ENCODE data around the gene ST3GAL6.

The ST3GAL6 gene

DNA sequence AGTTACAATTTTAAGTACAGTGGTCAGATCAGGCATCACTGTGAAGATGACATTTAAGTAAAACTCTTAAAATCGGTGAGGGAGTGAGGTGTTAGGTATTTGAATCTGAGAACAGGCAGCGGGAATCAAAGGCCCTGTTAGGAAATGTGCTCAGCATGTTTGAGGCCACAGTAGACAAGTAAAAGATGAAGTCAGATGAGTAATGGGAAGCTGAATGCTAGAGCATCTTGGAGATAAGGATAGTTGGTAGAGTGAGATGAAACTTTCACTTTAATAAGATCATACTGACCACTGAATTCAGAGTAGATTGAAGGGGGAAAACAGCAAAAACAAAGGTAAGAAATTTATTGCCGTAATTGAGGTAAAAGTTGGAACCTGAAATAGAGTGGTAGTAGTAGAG lies 76.7 kb downstream of the ST3GAL6 start:
- H3K27ac ChIP-seq (ENCODE audit: poor library complexity, severe bottlenecking): no peak overlapping the region
- H3K4me1 ChIP-seq (ENCODE audit: insufficient read depth, poor library complexity, severe bottlenecking): no peaks in the 10 kb centered on the region
- no peaks in the 10 kb centered on the region for H3K27me3 ChIP-seq (ENCODE audit: insufficient read depth, poor library complexity, severe bottlenecking)
- DNase-seq (ENCODE audit: low spot score) (no peak), ATAC-seq (ENCODE audit: low read depth) (no peak)
- peaks cover 63% of the 10 kb centered on the region for H3K36me3 ChIP-seq (ENCODE audit: low read depth)
- TF ChIP-seq, protein P1, sequence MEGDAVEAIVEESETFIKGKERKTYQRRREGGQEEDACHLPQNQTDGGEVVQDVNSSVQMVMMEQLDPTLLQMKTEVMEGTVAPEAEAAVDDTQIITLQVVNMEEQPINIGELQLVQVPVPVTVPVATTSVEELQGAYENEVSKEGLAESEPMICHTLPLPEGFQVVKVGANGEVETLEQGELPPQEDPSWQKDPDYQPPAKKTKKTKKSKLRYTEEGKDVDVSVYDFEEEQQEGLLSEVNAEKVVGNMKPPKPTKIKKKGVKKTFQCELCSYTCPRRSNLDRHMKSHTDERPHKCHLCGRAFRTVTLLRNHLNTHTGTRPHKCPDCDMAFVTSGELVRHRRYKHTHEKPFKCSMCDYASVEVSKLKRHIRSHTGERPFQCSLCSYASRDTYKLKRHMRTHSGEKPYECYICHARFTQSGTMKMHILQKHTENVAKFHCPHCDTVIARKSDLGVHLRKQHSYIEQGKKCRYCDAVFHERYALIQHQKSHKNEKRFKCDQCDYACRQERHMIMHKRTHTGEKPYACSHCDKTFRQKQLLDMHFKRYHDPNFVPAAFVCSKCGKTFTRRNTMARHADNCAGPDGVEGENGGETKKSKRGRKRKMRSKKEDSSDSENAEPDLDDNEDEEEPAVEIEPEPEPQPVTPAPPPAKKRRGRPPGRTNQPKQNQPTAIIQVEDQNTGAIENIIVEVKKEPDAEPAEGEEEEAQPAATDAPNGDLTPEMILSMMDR (IDR thresholded peaks at IDR 0.05; ENCODE audit: poor library complexity, severe bottlenecking): no peak
- no peaks in the 10 kb centered on the region for H3K9me3 ChIP-seq (ENCODE audit: severe bottlenecking)
- H3K4me3 ChIP-seq (ENCODE audit: severe bottlenecking): no peak overlapping the region

DNA sequence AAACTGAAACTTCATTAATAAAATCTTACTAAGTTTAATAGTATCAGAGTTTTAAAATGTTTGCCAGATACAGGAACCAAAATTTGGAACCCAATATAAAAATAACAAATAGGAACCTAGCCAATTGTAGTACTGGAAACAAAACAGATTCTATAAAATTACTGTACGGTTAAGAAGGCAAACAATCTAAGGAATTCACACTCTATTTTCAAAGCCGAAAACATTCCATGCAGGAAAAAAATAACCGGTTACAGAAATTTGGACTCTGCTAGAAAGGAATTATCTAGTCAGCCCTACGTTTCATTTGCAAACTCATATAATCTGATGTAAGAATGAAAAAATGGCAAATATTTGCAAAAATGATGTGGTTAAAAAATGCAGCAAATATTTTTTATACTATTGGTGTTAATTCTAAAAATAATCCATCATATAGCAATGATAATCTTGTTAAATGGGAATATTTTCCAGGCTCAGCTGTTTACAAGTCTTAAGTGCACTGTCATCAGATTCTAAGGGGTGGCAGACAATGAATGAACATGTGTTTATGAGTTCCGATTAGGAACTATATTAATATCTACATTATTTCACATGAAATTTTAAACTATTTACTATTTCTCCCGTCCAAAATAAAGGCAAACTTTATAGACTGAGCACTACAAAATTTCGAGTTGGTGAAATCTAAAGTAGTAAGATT lies 80.3 kb downstream of the ST3GAL6 start:
- ATAC-seq (ENCODE audit: low read depth) (no peak), DNase-seq (ENCODE audit: low spot score) (no peak)
- TF ChIP-seq, protein P1 (IDR thresholded peaks at IDR 0.05; ENCODE audit: poor library complexity, severe bottlenecking): no peak
- no peaks in the 10 kb centered on the region for H3K9me3 ChIP-seq (ENCODE audit: severe bottlenecking)
- no peaks in the 10 kb centered on the region for H3K4me1 ChIP-seq (ENCODE audit: insufficient read depth, poor library complexity, severe bottlenecking)
- no peak overlapping the region for H3K27ac ChIP-seq (ENCODE audit: poor library complexity, severe bottlenecking)
- H3K4me3 ChIP-seq (ENCODE audit: severe bottlenecking): no peak overlapping the region
- peaks cover 96% of the 10 kb centered on the region for H3K36me3 ChIP-seq (ENCODE audit: low read depth)
- no peaks in the 10 kb centered on the region for H3K27me3 ChIP-seq (ENCODE audit: insufficient read depth, poor library complexity, severe bottlenecking)

Measured in RWPE2 (cell line).